CD4-positive, alpha-beta T cell treated with Interleukin-1 beta for 1 hour (primary cell): ENCODE results near the gene EHF.
"Not testable (repeated sequence)": the region's sequence is repeated elsewhere in the genome, so short reads cannot be mapped to it uniquely, and the experiment has no call there.

ENCODE experiments used
- DNase-seq, 2 donors: peaks; one replicate each; pipeline ENCODE4 v3.0.0-alpha.2; 2020 to 2022

The EHF gene

DNA sequence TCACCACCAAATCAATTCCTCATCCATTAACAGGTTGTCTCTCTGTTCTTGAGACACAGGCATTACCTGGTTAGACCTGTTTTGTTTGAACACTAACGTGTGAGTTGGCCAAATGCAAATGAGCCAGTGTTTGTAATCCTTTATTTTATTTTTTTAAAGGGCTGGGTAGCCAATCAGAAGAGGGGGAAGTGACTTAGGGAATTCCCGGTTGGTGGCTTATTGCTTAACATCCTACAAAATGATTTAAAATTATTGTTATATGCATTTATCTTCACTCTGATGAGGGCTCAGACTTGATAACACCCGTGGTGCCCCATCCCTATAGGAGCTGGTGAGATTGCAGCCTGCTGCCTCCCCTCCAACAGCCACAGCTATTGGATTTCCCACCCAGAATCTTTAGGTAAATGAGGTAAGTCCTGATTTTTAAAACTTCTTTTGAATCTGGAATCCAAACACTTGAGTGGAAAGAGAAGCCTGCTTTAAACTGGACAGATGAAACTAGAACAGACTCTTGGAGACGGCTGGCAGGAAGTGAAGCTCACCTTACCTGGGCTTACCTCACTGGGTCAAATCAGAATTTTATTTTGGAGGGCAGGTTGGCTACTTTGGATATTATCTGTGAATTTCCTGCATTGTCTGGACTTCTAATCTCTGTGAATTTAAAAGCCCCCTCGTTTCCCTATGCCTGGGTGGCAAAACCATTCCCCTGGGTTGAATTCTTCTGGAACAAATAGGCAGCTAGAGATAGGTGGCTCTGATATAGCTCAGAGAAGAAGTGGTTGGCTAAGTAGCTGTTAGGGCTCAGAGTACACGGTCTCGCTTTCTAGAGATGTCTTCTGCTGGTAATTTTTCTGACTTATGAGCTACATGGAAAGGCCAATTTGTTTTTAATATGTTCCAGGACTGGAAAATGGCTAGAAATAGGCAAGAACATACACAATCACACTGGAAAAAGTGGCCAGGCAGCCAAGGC lies at the start of gene EHF:
Gene EHF (plus strand): TSS at position 274 of the 973 bp plus-strand sequence. CDS start 21,538 bp downstream, outside the sequence.
- DNase-seq = no peak

DNA sequence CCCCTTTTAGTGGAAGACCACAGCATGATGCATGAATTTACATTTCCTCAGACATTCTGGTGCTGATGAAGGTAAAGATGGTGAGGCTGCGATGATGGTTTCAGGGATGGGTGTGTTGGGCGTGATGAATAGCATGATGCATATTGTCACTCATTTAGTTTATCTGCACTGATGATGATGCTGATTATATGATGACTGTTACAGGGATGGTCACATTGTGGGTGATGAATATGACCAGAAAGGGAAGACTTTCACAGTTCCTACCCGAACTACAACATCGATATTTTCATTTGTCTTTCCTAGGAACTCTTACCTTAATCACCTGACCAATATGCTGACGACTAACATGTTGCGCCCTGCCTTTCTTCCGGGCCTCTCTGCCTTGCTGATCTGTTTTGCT lies 47.4 kb upstream of the EHF start:
- no peak for DNase-seq

DNA sequence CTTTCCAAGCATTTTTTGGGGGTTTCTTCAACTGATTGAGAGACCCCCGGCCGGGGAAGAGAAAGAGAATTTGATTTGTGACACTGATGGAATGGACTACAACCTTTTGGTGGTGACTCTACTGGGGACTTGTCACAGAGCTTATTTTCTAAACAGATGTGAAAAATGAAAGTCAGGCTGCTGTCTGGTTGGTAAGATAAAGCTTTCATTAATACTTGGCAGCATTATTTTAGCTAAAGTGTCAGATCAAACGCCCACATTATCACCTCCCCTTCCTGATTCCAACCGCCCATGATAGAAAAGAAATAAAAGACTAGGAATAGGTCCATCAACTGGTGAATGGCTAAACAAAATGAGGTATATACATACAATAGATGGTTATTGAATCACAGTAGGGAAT lies 45.6 kb upstream of the EHF start:
- no peak for DNase-seq

DNA sequence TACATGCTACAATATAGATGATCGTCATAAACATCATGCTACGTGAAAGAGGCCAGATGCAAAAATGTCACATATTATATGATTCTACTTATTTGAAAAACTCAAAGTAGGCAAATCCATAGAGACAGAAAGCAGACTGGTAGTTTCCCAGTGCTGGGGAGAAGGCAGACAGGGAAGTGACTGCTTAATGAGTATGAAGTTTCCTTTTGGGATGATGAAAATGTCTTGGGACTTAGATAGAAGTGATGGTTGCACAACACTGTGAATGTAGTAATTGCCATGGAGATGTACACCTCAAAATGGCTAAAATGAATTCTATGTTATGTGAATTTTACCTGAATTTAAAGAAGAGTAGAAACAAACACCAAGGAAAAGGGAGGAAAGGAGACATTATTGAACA lies 45.2 kb upstream of the EHF start:
- DNase-seq = no peak

GRCh38 chr11:34576331-34576730 lies 44.6 kb upstream of the EHF start:
- no peak for DNase-seq

- DNase-seq = no peak
These were observed 37.1 kb upstream of the EHF start for GRCh38 chr11:34583818-34584217.

DNA sequence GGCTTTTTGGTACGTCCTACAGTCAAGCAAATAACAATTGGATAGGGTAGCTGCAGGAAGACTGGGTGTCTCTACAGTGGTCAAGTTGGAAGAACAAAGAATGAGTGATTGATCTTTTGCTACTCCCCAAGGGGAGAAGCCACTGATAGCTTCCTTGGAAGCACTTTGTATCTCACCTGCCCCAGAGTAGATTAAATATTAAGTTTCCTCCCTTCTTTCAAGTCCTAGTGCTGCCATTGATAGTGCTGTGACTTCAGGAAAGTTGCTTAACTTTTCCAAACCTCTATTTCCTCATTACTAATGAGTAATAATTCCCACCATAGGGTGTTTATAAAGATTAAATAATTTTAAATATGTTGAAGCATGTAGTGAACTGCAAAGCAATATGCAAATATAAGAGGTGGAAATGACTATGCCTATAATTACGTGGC lies 35.6 kb upstream of the EHF start:
- no peak for DNase-seq

- DNase-seq = peak; percentile 3 to 32
These were observed 35.0 kb upstream of the EHF start for GRCh38 chr11:34585735-34586487.

- no peak for DNase-seq
These were observed 34.2 kb upstream of the EHF start for GRCh38 chr11:34586488-34587281.

- DNase-seq = no peak
These were observed 33.6 kb upstream of the EHF start for GRCh38 chr11:34587282-34587677.

DNA sequence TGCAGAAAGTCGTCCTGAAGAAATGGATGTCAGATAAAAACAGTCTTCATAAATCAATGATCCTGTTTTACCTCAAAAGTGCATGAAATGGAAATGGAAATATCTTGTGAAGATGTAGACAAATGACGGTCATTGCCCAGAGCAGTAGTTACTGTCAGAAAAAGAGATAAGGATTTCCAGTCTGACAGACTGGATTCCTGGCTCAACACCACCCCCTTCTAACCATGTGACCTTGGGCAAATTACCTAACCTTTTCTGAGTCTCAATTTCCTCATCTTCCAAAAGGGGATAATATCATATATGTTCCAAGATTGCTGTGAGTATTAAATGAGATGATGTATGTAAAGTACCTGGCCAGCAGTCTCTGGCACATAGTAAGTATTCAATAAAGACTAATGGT lies 32.9 kb upstream of the EHF start:
- DNase-seq = no peak

GRCh38 chr11:34588701-34589100 lies 32.2 kb upstream of the EHF start:
- DNase-seq = no peak

- not testable (repeated sequence) for DNase-seq
These were observed 31.7 kb upstream of the EHF start for GRCh38 chr11:34589177-34589576.

GRCh38 chr11:34593085-34593484 lies 27.8 kb upstream of the EHF start:
- no peak for DNase-seq

DNA sequence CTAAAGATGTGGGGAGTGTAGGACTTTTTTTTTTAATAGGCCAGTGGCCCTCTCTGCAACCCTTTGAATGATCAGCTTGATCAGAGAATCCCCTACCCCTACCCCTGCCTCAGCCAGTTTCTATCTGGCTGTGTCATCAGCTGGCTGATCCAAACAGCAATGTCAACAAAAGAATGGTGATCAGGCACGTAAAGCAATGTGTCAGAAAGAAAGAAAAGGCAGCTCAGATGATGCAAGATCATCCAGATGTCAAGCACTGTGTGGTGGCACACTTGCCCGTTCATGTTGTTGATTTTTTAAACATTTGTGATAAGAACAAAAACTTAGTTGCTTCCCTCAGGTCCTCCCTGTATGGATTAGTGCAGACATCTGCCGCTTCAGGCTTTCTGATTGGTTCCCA lies 26.3 kb upstream of the EHF start:
- no peak for DNase-seq

DNA sequence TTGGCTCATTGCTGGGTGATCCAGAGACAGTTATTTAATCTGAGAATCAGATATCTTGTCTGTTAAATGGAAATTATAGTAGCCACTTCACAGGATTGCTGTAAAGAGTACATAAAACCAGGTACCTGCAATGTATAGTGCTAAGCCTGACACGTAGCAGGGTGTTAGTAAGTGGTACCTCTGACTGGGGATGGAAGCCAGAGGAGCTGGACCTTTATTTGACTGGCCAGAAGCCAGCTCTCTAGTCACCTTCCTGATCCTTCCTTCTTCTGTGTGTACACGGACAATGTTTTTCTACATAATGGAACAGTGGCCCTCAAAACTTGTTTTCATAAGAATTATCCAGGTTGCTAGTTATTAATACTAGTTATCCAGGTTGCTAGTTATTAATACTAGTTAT lies 25.5 kb upstream of the EHF start:
- DNase-seq = no peak

DNA sequence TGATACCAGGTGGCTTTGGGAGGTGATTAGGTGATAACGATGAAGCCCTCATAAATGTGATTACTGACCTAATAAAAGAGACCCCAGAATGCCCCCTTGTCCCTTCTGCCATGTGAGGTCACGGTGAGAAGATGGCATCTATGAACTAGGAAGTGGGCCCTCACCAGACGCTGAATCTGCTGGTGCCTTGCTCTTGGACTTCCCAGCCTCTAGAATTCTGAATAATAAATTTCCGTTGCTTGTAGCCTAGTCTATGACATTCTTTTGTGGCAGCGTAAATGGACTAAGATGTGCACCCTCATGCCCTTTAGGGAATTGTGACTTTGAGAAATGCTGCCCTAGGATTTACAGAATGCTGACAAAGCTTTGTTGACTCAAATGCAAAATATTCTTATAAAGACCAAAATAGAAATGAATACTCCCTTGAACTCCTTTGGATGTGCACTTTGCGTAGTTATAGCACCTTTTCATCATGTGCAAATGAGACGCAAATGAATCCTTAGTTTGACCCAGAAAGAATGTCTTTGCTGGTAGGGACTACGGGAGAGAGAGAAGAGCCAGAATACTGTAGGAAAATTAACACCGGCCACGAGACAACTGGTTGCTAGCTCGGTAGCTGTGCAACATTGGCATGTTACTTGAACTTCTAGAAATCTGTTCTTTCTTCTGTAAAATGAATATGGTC lies 24.8 kb upstream of the EHF start:
- no peak for DNase-seq

- DNase-seq = no peak
These were observed 21.4 kb upstream of the EHF start for GRCh38 chr11:34599406-34599945.

- no peak for DNase-seq
These were observed 20.4 kb upstream of the EHF start for GRCh38 chr11:34600339-34601084.

- no peak for DNase-seq
These were observed 19.8 kb upstream of the EHF start for GRCh38 chr11:34601085-34601444.

DNA sequence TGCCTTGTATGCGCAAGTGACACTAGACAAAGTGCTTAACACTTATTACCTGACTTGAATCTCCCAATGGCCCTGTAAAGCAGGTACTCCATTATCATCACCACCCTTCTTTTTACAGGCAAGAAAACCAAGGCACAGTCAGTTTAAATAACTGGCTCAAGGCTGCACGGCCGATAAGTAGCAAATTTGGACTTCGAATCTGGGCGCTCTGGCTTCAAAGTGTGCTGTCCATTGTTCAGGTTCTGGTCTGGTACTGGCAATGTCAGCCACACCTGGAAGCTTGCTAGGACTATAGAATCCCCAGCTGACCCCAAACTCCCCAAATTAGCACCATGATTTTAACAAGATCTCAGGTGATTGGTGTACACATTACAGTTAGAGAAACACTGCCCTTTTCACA lies 19.3 kb upstream of the EHF start:
- DNase-seq = no peak

DNA sequence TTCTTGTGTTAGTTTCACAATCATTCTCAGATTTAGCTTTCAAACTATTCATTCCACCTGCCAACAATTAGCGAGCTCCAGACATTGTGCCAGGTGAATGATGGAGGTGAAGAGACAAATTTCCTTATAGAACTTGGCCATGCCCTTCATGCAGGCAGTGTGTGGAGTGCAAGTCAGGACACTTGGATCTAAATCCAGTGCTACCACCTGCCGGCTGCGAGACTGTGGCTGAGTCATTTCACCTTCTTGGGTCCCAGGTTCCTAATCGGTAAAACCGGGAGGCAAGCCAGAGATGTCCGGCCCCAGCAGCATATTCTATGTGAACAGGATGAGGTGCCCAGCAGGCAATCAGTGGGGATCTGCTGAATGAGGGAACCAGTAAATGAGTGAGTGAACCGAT lies 18.6 kb upstream of the EHF start:
- no peak for DNase-seq
